ENCODE results near the gene SERTM1.

GRCh38 chr13:36675213-36675536 is 1.4 kb downstream of the SERTM1 start:
- no peak for TF ChIP-seq CTCF (IDR thresholded peaks at IDR 0.05; ENCODE audit: control extremely low read depth in 1 of 3, insufficient read depth in 1 of 3, low read depth in 1 of 3, low read length in 3 of 3)
- TF ChIP-seq POLR2A (IDR thresholded peaks at IDR 0.05; ENCODE audit: control extremely low read depth in 1 of 2, low read depth in 2 of 2, low read length in 2 of 2), result no peak
- no peak for TF ChIP-seq RXRA (IDR thresholded peaks at IDR 0.05; ENCODE audit: insufficient read depth, low read depth, low read length)
- TF ChIP-seq FOSL1 (IDR thresholded peaks at IDR 0.05; ENCODE audit: insufficient read depth, low read depth, low read length), result no peak
- TF ChIP-seq MAFK (IDR thresholded peaks at IDR 0.05; ENCODE audit: low read depth, low read length), result no peak
- TF ChIP-seq TCF12 (IDR thresholded peaks at IDR 0.05; ENCODE audit: low read depth, low read length), result no peak
- TF ChIP-seq SP1 (IDR thresholded peaks at IDR 0.05; ENCODE audit: low read depth, low read length), result no peak
- TF ChIP-seq RFX5 (IDR thresholded peaks at IDR 0.05; ENCODE audit: borderline replicate concordance, low read depth, low read length), result no peak
- TF ChIP-seq POLR2AphosphoS5 (IDR thresholded peaks at IDR 0.05; ENCODE audit: low read depth, low read length), result no peak
- no peak for TF ChIP-seq SIN3A (conservative IDR thresholded peaks at IDR 0.05 in 1 of 2, IDR thresholded peaks at IDR 0.05 in 1 of 2; ENCODE audit: low read depth in 1 of 2, low read length in 2 of 2)
